Ovary (tissue), 9 donors: ENCODE data around the gene SRRT. TPM values are rescaled to one million over a fixed set of nuclear protein-coding genes. Genes with fewer than 3 reads are reported as not detected.

Experiments
- DNase-seq, 5 donors: peaks; one replicate each; pipeline ENCODE4 v3.0.0-alpha.2; 2019 to 2020
- H3K27ac ChIP-seq, 2 donors: fragments of 200-600 bp; one replicate each; pipeline versions ENCODE4 v1.5.1 to v1.8.0; 2019 to 2022
- H3K27me3 ChIP-seq: fragments of 200-600 bp; one replicate; pipeline ENCODE4 v1.8.0; 2022
- H3K36me3 ChIP-seq: fragments of 200-600 bp; sonication (generic); one replicate; pipeline ENCODE4 v1.5.1; 2019
- H3K4me1 ChIP-seq: one replicate; pipeline ENCODE4 v1.8.1; 2013; ENCODE audit warnings: mild to moderate bottlenecking, moderate library complexity; ENCODE audit not compliant: insufficient read depth
- H3K4me3 ChIP-seq: fragments of 200-600 bp; sonication (generic); one replicate; pipeline ENCODE4 v1.5.1; 2017
- H3K9me3 ChIP-seq, 2 donors: fragments of 200-600 bp in 1 of 2; sonication (generic) in 1 of 2; one replicate each; pipeline versions ENCODE4 v1.5.1 to v1.8.1; 2013 to 2019; ENCODE audit warnings: mild to moderate bottlenecking in 1 of 2, moderate library complexity in 1 of 2
- CTCF ChIP-seq, 3 donors: fragments of 450-650 bp in 2 of 3; fragments of 200-600 bp in 1 of 3; IDR thresholded peaks; one replicate each; pipeline versions ENCODE4 v1.5.1 to v1.8.0; 2016 to 2022; ENCODE audit warnings: antibody characterized with exemption in 3 of 3, mild to moderate bottlenecking in 1 of 3
- EP300 ChIP-seq: sonication (generic); formaldehyde crosslinking; IDR thresholded peaks from one replicate; pipeline ENCODE4 v1.6.1; 2017; ENCODE audit warnings: antibody characterized with exemption
- POLR2A ChIP-seq: fragments of 450-650 bp; IDR thresholded peaks from one replicate; pipeline ENCODE4 v1.6.1; 2017; ENCODE audit warnings: antibody characterized with exemption, mild to moderate bottlenecking, moderate library complexity
- WGBS, 3 donors: extraction: QIAGEN DNeasy Blood & Tissue Kit in 1 of 3; methylation state at CpG; one replicate each; pipeline versions ENCODE4 v1.1.5 to v1.1.7; 2013 to 2017; 5-methylcytosine and 5-hydroxymethylcytosine counted together
- intact Hi-C, 4 donors: fragments of 100-400 bp; cut with DNase I; formaldehyde crosslinking; loops; one replicate each; pipeline versions ENCODE4 v1.11.0 to v1.15.1; 2022 to 2023
- polyA plus RNA-seq, 2 donors: library from polyadenylated mRNA; stranded (reverse); fragments of 200-250 nt in 1 of 2; fragments of 350-450 nt in 1 of 2; fragmentation: Illumina TruSeq in 1 of 2; extraction: RNeasy Lipid Tissue Mini Kit (QIAGEN cat#74804) in 1 of 2; gene quantifications; one replicate each; pipeline ENCODE4 v1.2.3, GENCODE V29; 2013 to 2014
- total RNA-seq, 7 donors: library from RNA; depleted of rRNA in 2 of 7; stranded (reverse); fragments of >200 nt in 2 of 7; fragmentation: NEBNext Ultra II Directional in 3 of 7; extraction: Animal tissue kit (Norgen Biotek cat#: 25700) in 3 of 7; gene quantifications; one replicate each; pipeline versions ENCODE4 v1.1.0 to v1.2.4, GENCODE V29; 2016 to 2023
- donor health status: DM: no; HTN: no; CAD: no; lungs with moderate emphysema.
- donor health status: DM: no; HTN: no; CAD: no.
- donor health status: Bipolar disorder and iron deficiency.
- donor health status: DM: yes; HTN: yes; CAD: no.
- donor health status: DM: no; HTN: no; CAD: no.
- donor health status: DM: yes; HTN: yes; CAD: no.

The SRRT gene
- total and polyA plus RNA-seq, 9 donors: 45.8 to 191 (median 135) TPM

- Histone ChIP-seq H3K4me1 (peaks cover 5% of the 10 kb centered on the region), H3K4me3 (peak overlapping the region; percentile 41), H3K9me3 (no peaks in the 10 kb centered on the region), H3K27me3 (no peaks in the 10 kb centered on the region), H3K27ac (no peak overlapping the region), H3K36me3 (no peaks in the 10 kb centered on the region)
- peak in 4 of 5 donors; percentile 45 to 51 (median 51) for DNase-seq
- 1 to 7% (median 3%) methylated on average over 31 to 54 of the region's 54 CpGs for WGBS, 3 donors
- intact Hi-C loops: loop anchor here in 3 of 4 donors (2.0 to 10.0 kb wide), 7 partner anchors 161 to 399 kb away; partner anchors contain the start of gene VGF (in 1 of the 3)
- TF ChIP-seq EP300: no peak
- TF ChIP-seq POLR2A: no peak
These were observed 21.2 kb downstream of the SRRT start for GRCh38 chr7:100895956-100896731.

- intact Hi-C loops: loop anchor here in 3 of 4 donors (2.0 to 10.0 kb wide), 7 partner anchors 160 to 398 kb away; partner anchors contain the start of gene VGF (in 1 of the 3)
- DNase-seq: peak; percentile 58 to 72 (median 68)
- no peak overlapping the region for H3K27ac ChIP-seq
- peak overlapping the region; percentile 17 for H3K4me3 ChIP-seq
- H3K4me1 ChIP-seq: peaks cover 5% of the 10 kb centered on the region
- H3K9me3 ChIP-seq: no peaks in the 10 kb centered on the region
- 0 to 1% (median 1%) methylated on average over 36 to 95 of the region's 95 CpGs for WGBS, 3 donors
- no peaks in the 10 kb centered on the region for H3K27me3 ChIP-seq
- TF ChIP-seq EP300 (no peak), POLR2A (no peak), CTCF (IDR thresholded peaks at IDR 0.05) (peak; percentile 38 to 73 (median 72))
- no peaks in the 10 kb centered on the region for H3K36me3 ChIP-seq
These were observed 22.1 kb downstream of the SRRT start for GRCh38 chr7:100896732-100897608.

GRCh38 chr7:100897772-100898454 is 23.0 kb downstream of the SRRT start:
- TF ChIP-seq POLR2A (no peak), CTCF (IDR thresholded peaks at IDR 0.05) (no peak), EP300 (no peak)
- 57 to 68% (median 64%) methylated on average over 13 of the region's 13 CpGs for WGBS, 3 donors
- Histone ChIP-seq H3K27ac (no peak overlapping the region), H3K9me3 (no peaks in the 10 kb centered on the region), H3K4me1 (peaks cover 5% of the 10 kb centered on the region), H3K4me3 (no peak overlapping the region), H3K36me3 (no peaks in the 10 kb centered on the region), H3K27me3 (no peaks in the 10 kb centered on the region)
- no peak for DNase-seq
- intact Hi-C loops: loop anchor here in 3 of 4 donors (2.0 to 10.0 kb wide), 7 partner anchors 159 to 397 kb away; partner anchors contain the start of gene VGF (in 1 of the 3)

- intact Hi-C loops: loop anchor here in 2 of 4 donors (5.0 to 10.0 kb wide), 6 partner anchors 158 to 395 kb away; partner anchors contain the start of gene VGF (in 1 of the 2)
- no peak overlapping the region for H3K4me3 ChIP-seq
- DNase-seq: no peak
- peaks cover 5% of the 10 kb centered on the region for H3K4me1 ChIP-seq
- no peak overlapping the region for H3K27ac ChIP-seq
- TF ChIP-seq CTCF (IDR thresholded peaks at IDR 0.05) (no peak), EP300 (no peak), POLR2A (no peak)
- no peaks in the 10 kb centered on the region for H3K9me3 ChIP-seq
- 77 to 91% (median 89%) methylated on average over 5 of the region's 5 CpGs for WGBS, 3 donors
- H3K27me3 ChIP-seq: no peaks in the 10 kb centered on the region
- H3K36me3 ChIP-seq: no peaks in the 10 kb centered on the region
These were observed 24.5 kb downstream of the SRRT start for GRCh38 chr7:100899432-100899831.
